Cardiac muscle cell (in vitro differentiated cells and primary cell): Measurements from ENCODE around the gene ZNF285. TPM values are rescaled to one million over a fixed set of nuclear protein-coding genes. Genes with fewer than 3 reads are reported as not detected.
"Not testable (repeated sequence)": the region's sequence is repeated elsewhere in the genome, so short reads cannot be mapped to it uniquely, and the experiment has no call there.

Experiments used
- DNase-seq, 2 donors: peaks; one replicate each; pipeline versions ENCODE4 v3.0.0 to v3.0.0-alpha.2; 2010 to 2017; ENCODE audit warnings: low read depth in 1 of 2, low spot score in 1 of 2
- H3K27ac ChIP-seq: fragments of 200-600 bp; sonication (generic); 2 replicates; pipeline ENCODE4 v1.5.1; 2016
- H3K27me3 ChIP-seq: fragments of 200-600 bp; sonication (generic); 2 replicates; pipeline ENCODE4 v1.6.0; 2016; ENCODE audit warnings: control low read depth
- H3K36me3 ChIP-seq: fragments of 200-600 bp; sonication (generic); 2 replicates; pipeline ENCODE4 v1.5.1; 2016; ENCODE audit warnings: control low read depth
- H3K4me1 ChIP-seq: fragments of 200-600 bp; sonication (generic); 2 replicates; pipeline ENCODE4 v1.8.1; 2017; ENCODE audit warnings: low read depth, mild to moderate bottlenecking, mixed run types
- H3K4me3 ChIP-seq: fragments of 200-600 bp; sonication (generic); 2 replicates; pipeline ENCODE4 v1.5.1; 2016; ENCODE audit warnings: mild to moderate bottlenecking
- H3K9me3 ChIP-seq: fragments of 200-600 bp; sonication (generic); 2 replicates; pipeline ENCODE4 v1.5.1; 2017; ENCODE audit warnings: low read depth, mild to moderate bottlenecking, control low read depth
- polyA plus RNA-seq: library from polyadenylated mRNA; unstranded; fragments of >200 nt; fragmentation: Nextera tagmentation; extraction: Ambion mirVana; gene quantifications from 2 replicates; pipeline ENCODE4 v1.2.1, GENCODE V29; 2016
- total RNA-seq: library from RNA; depleted of rRNA; stranded (reverse); fragments of >200 nt; gene quantifications from 2 replicates; pipeline ENCODE4 v1.2.3, GENCODE V29; 2016
- TF ChIP-seq, protein P1 (sequence below): IDR thresholded peaks from 2 replicates; pipeline ENCODE4 v1.5.1; 2012; ENCODE audit warnings: low read depth, mild to moderate bottlenecking, low read length

The ZNF285 gene
- total and polyA plus RNA-seq, 2 experiments from 2014 or later, result 2.8 to 21.1 TPM

DNA sequence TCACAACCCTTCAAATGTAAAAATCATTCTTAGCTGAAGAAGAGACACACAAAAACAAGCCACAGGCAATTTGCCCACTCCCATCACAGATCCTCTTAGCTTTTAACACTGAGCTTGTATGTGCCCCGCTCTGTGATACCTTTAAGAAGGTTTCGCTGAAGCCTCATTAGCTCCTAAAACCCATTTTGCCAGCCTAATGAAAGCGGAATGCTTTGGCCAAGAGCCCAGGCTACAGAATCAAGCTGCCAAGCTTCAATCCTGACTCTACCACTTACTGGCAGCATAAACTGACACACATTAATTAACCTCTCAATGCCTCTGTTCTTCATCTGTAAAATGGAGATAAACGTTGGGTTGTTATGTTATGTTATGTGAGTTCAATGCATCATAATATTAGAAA, 55.4 kb downstream of the ZNF285 start:
- no peaks in the 10 kb centered on the region for H3K27me3 ChIP-seq
- no peak overlapping the region for H3K4me3 ChIP-seq
- DNase-seq, result no peak
- no peak overlapping the region for H3K27ac ChIP-seq
- H3K36me3 ChIP-seq, result peaks cover 3% of the 10 kb centered on the region
- no peaks in the 10 kb centered on the region for H3K9me3 ChIP-seq
- no peaks in the 10 kb centered on the region for H3K4me1 ChIP-seq
- TF ChIP-seq, protein P1, sequence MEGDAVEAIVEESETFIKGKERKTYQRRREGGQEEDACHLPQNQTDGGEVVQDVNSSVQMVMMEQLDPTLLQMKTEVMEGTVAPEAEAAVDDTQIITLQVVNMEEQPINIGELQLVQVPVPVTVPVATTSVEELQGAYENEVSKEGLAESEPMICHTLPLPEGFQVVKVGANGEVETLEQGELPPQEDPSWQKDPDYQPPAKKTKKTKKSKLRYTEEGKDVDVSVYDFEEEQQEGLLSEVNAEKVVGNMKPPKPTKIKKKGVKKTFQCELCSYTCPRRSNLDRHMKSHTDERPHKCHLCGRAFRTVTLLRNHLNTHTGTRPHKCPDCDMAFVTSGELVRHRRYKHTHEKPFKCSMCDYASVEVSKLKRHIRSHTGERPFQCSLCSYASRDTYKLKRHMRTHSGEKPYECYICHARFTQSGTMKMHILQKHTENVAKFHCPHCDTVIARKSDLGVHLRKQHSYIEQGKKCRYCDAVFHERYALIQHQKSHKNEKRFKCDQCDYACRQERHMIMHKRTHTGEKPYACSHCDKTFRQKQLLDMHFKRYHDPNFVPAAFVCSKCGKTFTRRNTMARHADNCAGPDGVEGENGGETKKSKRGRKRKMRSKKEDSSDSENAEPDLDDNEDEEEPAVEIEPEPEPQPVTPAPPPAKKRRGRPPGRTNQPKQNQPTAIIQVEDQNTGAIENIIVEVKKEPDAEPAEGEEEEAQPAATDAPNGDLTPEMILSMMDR, result no peak

DNA sequence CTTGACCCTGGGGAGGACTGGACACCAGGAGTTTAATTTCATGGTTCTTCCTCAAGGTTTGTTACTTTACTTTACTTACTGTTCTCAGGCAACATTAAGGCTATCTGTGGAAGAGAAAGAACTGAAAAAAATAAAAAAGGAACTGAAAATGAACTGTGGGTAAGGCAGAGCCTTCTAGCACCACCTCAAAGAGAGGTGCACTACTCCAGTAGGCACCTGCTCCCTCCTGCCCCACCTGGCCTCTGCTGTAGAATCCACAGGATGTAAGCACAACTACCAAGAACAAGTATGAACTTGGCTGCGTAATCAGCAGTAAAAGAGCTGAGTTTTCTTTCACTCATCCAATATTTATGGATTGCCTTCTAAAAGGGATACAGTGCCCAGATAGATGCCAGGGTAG, 57.2 kb downstream of the ZNF285 start:
- no peaks in the 10 kb centered on the region for H3K9me3 ChIP-seq
- no peak overlapping the region for H3K4me3 ChIP-seq
- DNase-seq, result no peak
- H3K27me3 ChIP-seq, result no peaks in the 10 kb centered on the region
- H3K4me1 ChIP-seq, result no peaks in the 10 kb centered on the region
- TF ChIP-seq, protein P1, result no peak
- no peak overlapping the region for H3K27ac ChIP-seq
- H3K36me3 ChIP-seq, result peaks cover 13% of the 10 kb centered on the region

GRCh38 chr19:44341794-44342193, 59.6 kb downstream of the ZNF285 start:
- no peak for DNase-seq
- Histone ChIP-seq H3K36me3 (peaks cover 24% of the 10 kb centered on the region), H3K27me3 (no peaks in the 10 kb centered on the region), H3K9me3 (no peaks in the 10 kb centered on the region), H3K4me3 (no peak overlapping the region), H3K27ac (no peak overlapping the region), H3K4me1 (no peaks in the 10 kb centered on the region)
- TF ChIP-seq, protein P1, result no peak

DNA sequence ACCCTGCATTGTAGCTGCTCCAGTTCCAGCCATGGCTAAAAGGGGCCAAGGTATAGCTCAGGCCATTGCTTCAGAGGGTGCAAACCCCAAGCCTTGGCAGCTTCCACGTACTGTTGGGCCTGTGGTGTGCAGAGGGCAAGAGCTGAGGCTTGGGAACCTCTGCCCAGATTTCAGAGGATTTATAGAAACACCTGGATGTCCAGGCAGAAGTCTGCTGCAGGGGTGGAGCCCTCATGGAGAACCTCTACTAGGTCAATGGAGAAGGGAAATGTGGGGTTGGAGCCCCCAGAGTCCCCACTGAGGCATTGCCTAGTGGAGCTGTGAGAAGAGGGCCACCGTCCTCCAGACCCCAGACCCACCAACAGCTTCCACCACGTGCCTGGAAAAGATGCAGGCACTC, 66.8 kb downstream of the ZNF285 start:
- H3K9me3 ChIP-seq, H3K4me1 ChIP-seq: not testable (repeated sequence)

More for the DNA sequence above, 66.8 kb downstream of the ZNF285 start:
- not testable (repeated sequence) for DNase-seq, H3K27ac ChIP-seq, H3K27me3 ChIP-seq, H3K4me3 ChIP-seq
- H3K36me3 ChIP-seq, result peaks cover 46% of the 10 kb centered on the region

Other genes starting within 250 kb of the ZNF285 start
- 17.3 and 35.3 TPM in 2 replicates for gene ZNF226, start 236.5 kb downstream of the ZNF285 start, total RNA-seq
- 21.1 and 56.8 TPM in 2 replicates for gene ZNF226, start 236.5 kb downstream of the ZNF285 start, polyA plus RNA-seq
- gene ZNF227, start 189.1 kb downstream of the ZNF285 start, total RNA-seq, result 11.8 and 18.9 TPM in 2 replicates
- gene ZNF227, start 189.1 kb downstream of the ZNF285 start, polyA plus RNA-seq, result 9.4 and 20.9 TPM in 2 replicates
- 0.67 and 2.8 TPM in 2 replicates for gene ZNF233, start 141.7 kb downstream of the ZNF285 start, total RNA-seq
- 5.0 and 6.0 TPM in 2 replicates for gene ZNF233, start 141.7 kb downstream of the ZNF285 start, polyA plus RNA-seq
- 4.8 and 4.9 TPM in 2 replicates for gene ZNF235, start 96.6 kb downstream of the ZNF285 start, total RNA-seq
- gene ZNF235, start 96.6 kb downstream of the ZNF285 start, polyA plus RNA-seq, result 5.3 and 5.7 TPM in 2 replicates
- 5.8 and 15.5 TPM in 2 replicates for gene ZNF112, start 44.9 kb downstream of the ZNF285 start, total RNA-seq
- 3.6 and 6.8 TPM in 2 replicates for gene ZNF112, start 44.9 kb downstream of the ZNF285 start, polyA plus RNA-seq
- 3.9 and 6.6 TPM in 2 replicates for gene ZNF229, start 46.9 kb upstream of the ZNF285 start, total RNA-seq
- gene ZNF229, start 46.9 kb upstream of the ZNF285 start, polyA plus RNA-seq, result 2.5 and 7.0 TPM in 2 replicates
- 31.2 and 33.4 TPM in 2 replicates for gene ZNF180, start 98.9 kb upstream of the ZNF285 start, total RNA-seq
- 3.3 and 5.7 TPM in 2 replicates for gene ZNF180, start 98.9 kb upstream of the ZNF285 start, polyA plus RNA-seq
- not detected in 2 replicates for gene CEACAM20, start 128.1 kb upstream of the ZNF285 start, total RNA-seq
- gene CEACAM20, start 128.1 kb upstream of the ZNF285 start, polyA plus RNA-seq, result not detected in 2 replicates
- gene IGSF23, start 212.0 kb upstream of the ZNF285 start, total RNA-seq, result not detected in 2 replicates
- not detected in 2 replicates for gene IGSF23, start 212.0 kb upstream of the ZNF285 start, polyA plus RNA-seq
- gene PVR, start 242.3 kb upstream of the ZNF285 start, total RNA-seq, result 18.4 and 20.8 TPM in 2 replicates
- gene PVR, start 242.3 kb upstream of the ZNF285 start, polyA plus RNA-seq, result 18.7 and 19.6 TPM in 2 replicates